NCI-H1436 (cell line): ENCODE measurements around the gene IGSF3.
"Not testable (repeated sequence)": the region's sequence is repeated elsewhere in the genome, so short reads cannot be mapped to it uniquely, and the experiment has no call there.

Experiments used
- DNase-seq: peaks from one replicate; lab custom pipeline; 2025; lab: John Stamatoyannopoulos, UW

Gene IGSF3

GRCh38 chr1:116574581-116575291 is 92.8 kb downstream of the IGSF3 start:
- DNase-seq, result peak; percentile 49

GRCh38 chr1:116573431-116574095 is 94.0 kb downstream of the IGSF3 start:
- DNase-seq, result no peak

DNA sequence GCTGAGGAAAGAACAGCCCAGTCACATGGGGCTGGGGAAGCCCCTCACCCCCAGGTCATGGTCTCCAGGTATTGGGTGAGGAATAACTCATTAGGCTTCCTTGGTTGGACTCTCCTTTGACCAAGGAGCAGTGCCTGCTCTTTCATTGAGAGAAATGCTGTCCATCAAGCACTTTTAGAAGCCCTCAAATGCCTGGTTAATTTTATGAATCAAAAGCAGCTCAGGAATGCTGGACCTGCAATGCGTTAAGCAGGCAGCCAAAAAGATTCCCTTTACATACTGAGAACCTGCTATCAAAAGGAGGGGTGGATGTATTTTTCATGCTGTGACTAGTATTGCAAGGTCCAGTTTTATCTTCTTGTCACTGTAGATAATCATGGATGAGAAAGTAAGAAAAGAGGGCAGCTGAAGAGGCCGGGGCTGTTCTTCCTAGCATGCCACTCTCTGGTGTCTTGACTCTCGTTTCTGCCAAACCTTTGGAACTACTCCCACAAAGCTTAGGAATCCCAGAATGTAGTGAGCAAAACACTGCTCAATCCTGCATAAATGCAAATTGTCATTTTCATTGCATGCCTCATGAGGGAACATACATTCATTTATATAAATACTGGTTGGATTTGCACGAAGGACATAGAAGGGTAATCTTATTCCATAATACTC is 94.6 kb downstream of the IGSF3 start:
- no peak for DNase-seq

DNA sequence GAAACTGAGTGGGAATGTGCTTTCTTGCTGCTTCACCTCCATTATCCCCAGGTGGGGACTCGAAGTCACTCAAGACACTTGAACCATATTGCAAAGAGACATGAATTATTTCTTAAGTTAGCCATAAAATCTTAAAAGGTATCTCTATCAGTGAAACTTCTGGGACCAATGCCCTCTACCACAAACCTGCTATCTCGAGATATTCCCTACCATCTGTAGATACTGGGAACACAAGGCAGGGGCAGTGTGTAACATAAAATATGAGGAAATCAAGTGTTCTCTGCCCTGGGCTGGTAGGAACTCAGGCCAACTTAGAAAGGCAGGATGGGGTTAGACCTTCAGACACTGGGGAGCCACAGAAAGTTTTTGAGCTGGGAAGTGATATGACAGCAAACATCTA is 95.4 kb downstream of the IGSF3 start:
- no peak for DNase-seq

DNA sequence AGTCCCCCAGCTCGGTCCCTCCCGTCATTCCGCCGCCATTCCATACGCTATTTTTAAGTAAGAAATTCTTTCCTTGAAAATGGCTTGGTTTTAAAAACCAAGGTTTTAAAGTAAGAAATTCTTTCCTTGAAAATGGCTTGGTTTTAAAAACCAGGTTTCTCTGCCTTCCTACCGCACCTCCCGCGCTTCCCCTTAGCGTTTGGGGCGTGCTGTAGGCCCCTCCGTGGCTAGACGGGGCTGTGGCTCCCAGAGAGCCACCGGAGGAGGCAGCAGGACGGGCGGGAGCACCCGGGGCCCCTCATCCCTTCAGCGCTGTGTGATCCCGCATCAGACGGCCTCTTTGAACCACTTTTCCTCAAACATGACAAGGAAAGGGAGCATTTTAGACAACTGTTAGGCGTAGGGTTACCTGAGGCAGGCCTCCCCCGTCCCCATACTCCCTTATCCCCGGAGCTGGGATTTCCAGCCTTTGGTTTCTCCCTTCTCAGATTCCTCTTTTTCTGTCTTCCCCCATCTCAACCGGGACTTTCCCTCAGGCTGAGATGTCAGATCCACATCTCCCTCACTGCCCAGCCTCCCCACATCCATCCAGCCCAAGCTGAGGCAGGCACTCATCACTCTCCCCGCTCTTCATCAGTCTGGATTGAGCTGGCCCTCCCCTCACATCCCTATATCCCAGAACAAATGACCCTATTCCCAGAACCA is 96.2 kb downstream of the IGSF3 start:
- DNase-seq, result no peak

- DNase-seq, result peak; percentile 77
Observed at GRCh38 chr1:116570358-116571214, 96.9 kb downstream of the IGSF3 start, which contains the start of gene CD58. TSS of gene CD58 (minus strand) at chr1:116571026. CDS start at chr1:116570972, 54 bp downstream.

- no peak for DNase-seq
Observed at GRCh38 chr1:116569776-116570357, 97.7 kb downstream of the IGSF3 start.

GRCh38 chr1:116569381-116569670 is 98.2 kb downstream of the IGSF3 start:
- no peak for DNase-seq

DNA sequence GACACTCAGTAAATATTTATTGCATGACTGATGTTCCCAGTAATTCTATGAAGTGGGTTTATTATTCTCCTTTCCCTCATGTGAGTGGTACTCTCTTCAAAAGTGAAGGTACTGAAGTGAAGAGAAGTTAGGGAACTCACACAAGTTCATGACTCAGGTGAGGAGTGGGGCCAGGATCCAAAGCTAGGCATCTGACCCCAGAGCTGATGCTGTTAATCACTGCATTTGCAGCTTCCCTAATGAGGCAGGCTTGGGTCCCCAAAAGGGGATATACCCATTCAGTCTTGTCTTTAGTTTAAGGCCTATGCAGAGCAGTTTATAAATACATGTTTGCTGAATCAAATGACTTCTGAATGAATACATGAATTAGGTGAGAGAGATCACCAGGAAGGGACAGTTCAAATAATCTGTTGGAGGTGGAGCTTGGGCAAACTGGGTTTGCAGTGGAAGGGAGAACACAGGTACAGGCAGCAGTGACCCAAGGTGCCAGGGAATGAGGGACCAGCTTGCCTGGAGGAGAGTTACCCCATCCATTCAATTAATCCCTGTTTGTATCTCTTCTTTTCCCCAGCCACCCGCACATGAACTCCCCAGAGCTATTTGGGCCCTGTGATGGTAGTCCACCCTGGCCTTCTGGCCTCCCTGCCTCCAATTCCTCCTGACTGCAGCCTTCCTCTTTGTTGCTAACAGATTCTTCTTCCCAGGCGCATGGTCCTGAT is 98.7 kb downstream of the IGSF3 start:
- no peak for DNase-seq

- DNase-seq, result no peak
Observed at GRCh38 chr1:116567790-116568661, 99.5 kb downstream of the IGSF3 start.

DNA sequence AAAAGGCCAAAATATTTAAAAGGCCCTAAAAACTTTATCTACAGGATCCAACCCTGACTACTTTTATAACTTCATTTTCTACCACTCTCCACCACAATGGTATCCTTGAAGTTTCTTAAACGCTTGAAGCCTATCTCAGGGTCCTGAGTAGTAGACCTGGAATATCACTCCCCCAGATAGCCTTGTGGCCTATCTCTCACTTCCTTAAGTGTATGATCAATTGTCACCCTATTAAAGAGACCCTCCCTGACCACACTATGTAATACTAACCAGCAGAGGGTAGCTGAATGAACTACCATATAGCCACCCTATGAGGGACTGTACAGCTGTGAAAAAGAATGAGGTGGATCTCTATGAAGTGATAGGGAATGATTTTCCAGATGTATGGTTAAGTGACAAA is 102.3 kb downstream of the IGSF3 start:
- no peak for DNase-seq

GRCh38 chr1:116564426-116564825 is 103.1 kb downstream of the IGSF3 start:
- DNase-seq, result no peak

- DNase-seq, result not testable (repeated sequence)
Observed at GRCh38 chr1:116562465-116562864, 105.1 kb downstream of the IGSF3 start.

GRCh38 chr1:116561563-116561962 is 106.0 kb downstream of the IGSF3 start:
- DNase-seq, result no peak

GRCh38 chr1:116560704-116561490 is 106.6 kb downstream of the IGSF3 start:
- no peak for DNase-seq

GRCh38 chr1:116559304-116559761 is 108.2 kb downstream of the IGSF3 start:
- DNase-seq, result no peak

DNA sequence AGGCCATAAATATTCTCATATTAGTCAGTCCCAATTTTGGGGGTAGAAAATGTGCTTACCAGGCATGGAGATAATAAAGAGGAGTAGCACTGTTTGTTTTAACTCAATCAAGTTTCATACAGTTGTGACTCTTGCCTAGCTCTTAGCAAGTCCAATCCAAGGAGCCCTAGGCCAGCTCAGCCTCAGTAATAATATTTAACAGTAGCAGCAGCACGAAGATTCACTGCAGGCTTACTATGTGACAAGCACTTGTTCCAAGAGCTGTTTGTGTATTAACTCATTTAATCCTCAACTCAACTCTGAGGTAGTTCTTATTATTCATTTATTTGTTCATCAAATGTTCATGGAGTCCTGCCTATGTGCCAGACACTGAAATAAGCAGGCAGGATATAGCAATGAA is 109.0 kb downstream of the IGSF3 start:
- DNase-seq, result no peak

DNA sequence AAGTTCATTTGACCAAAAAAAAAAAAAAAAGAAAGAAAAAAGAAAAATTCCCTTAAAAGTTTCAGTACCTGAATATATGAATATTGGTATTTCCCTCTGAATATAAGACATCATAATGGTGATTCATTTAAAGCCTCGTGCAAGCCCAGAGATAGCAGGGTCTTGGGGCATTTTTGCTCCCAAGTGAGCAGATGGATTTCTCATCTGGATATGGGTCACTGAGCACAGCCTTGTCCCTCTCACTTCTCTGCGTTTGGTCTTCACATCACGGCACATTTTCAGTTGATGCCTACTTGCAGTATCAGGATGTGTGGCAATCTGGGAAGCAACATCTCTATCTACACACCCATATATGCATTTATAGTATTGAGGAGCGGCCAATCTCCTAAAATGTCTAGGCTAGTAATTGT is 109.4 kb downstream of the IGSF3 start:
- DNase-seq, result no peak
